D341Med (cell line): ENCODE measurements around the gene ADCY3.

Experiments
- DNase-seq: peaks from one replicate; pipeline ENCODE4 v3.0.0; 2012; ENCODE audit warnings: low spot score

ADCY3 gene

GRCh38 chr2:24925815-24926214 is 5.8 kb upstream of the ADCY3 start:
- no peak for DNase-seq

GRCh38 chr2:24924732-24925131 is 4.7 kb upstream of the ADCY3 start:
- no peak for DNase-seq

GRCh38 chr2:24924266-24924665 is 4.2 kb upstream of the ADCY3 start:
- DNase-seq = no peak

GRCh38 chr2:24923106-24923505 is 3.1 kb upstream of the ADCY3 start:
- no peak for DNase-seq

GRCh38 chr2:24922556-24922955 is 2.5 kb upstream of the ADCY3 start:
- no peak for DNase-seq

GRCh38 chr2:24920809-24921441 is 888 bp upstream of the ADCY3 start:
- no peak for DNase-seq

- DNase-seq = peak; percentile 85
Observed at GRCh38 chr2:24919506-24920097, 435 bp downstream of the ADCY3 start.

- no peak for DNase-seq
Observed at GRCh38 chr2:24919037-24919505, 966 bp downstream of the ADCY3 start.

GRCh38 chr2:24918326-24919036 is 1.6 kb downstream of the ADCY3 start:
- no peak for DNase-seq

GRCh38 chr2:24917731-24918325 is 2.2 kb downstream of the ADCY3 start:
- DNase-seq = no peak

- no peak for DNase-seq
Observed at GRCh38 chr2:24917086-24917485, 3.0 kb downstream of the ADCY3 start.

GRCh38 chr2:24915796-24916195 is 4.2 kb downstream of the ADCY3 start:
- DNase-seq = no peak

- DNase-seq = no peak
Observed at GRCh38 chr2:24915175-24915574, 4.9 kb downstream of the ADCY3 start.

GRCh38 chr2:24914713-24915112 is 5.3 kb downstream of the ADCY3 start:
- no peak for DNase-seq

- DNase-seq = no peak
Observed at GRCh38 chr2:24913911-24914310, 6.1 kb downstream of the ADCY3 start.

GRCh38 chr2:24912986-24913385 is 7.1 kb downstream of the ADCY3 start:
- no peak for DNase-seq

- no peak for DNase-seq
Observed at GRCh38 chr2:24912523-24912922, 7.5 kb downstream of the ADCY3 start.

- no peak for DNase-seq
Observed at GRCh38 chr2:24910245-24910644, 9.8 kb downstream of the ADCY3 start.

GRCh38 chr2:24909555-24910177 is 10.4 kb downstream of the ADCY3 start:
- DNase-seq = no peak

- DNase-seq = no peak
Observed at GRCh38 chr2:24908461-24908901, 11.6 kb downstream of the ADCY3 start.

GRCh38 chr2:24907116-24907515 is 12.9 kb downstream of the ADCY3 start:
- no peak for DNase-seq

GRCh38 chr2:24906466-24906865 is 13.6 kb downstream of the ADCY3 start:
- no peak for DNase-seq
